ENCODE results near the gene SORCS2.

The SORCS2 gene

GRCh38 chr4:7267829-7268228, 75.5 kb downstream of the SORCS2 start:
- no peak for DNase-seq (ENCODE audit: low spot score)

- DNase-seq (ENCODE audit: low spot score): no peak
These were observed 76.6 kb downstream of the SORCS2 start for GRCh38 chr4:7268941-7269340.

- no peak for DNase-seq (ENCODE audit: low spot score)
These were observed 77.8 kb downstream of the SORCS2 start for GRCh38 chr4:7270121-7270520.

- DNase-seq (ENCODE audit: low spot score): no peak
These were observed 80.1 kb downstream of the SORCS2 start for GRCh38 chr4:7272404-7272803.

GRCh38 chr4:7273738-7274297, 81.5 kb downstream of the SORCS2 start:
- DNase-seq (ENCODE audit: low spot score): no peak

- DNase-seq (ENCODE audit: low spot score): no peak
These were observed 82.7 kb downstream of the SORCS2 start for GRCh38 chr4:7275067-7275466.

- no peak for DNase-seq (ENCODE audit: low spot score)
These were observed 83.3 kb downstream of the SORCS2 start for GRCh38 chr4:7275490-7276154.

GRCh38 chr4:7276515-7276914, 84.2 kb downstream of the SORCS2 start:
- DNase-seq (ENCODE audit: low spot score): no peak

- DNase-seq (ENCODE audit: low spot score): no peak
These were observed 85.9 kb downstream of the SORCS2 start for GRCh38 chr4:7278071-7278765.

GRCh38 chr4:7278981-7279380, 86.6 kb downstream of the SORCS2 start:
- DNase-seq (ENCODE audit: low spot score): no peak

GRCh38 chr4:7279902-7280301, 87.6 kb downstream of the SORCS2 start:
- no peak for DNase-seq (ENCODE audit: low spot score)

GRCh38 chr4:7280926-7281690, 88.8 kb downstream of the SORCS2 start:
- DNase-seq (ENCODE audit: low spot score): peak; percentile 13

- DNase-seq (ENCODE audit: low spot score): no peak
These were observed 89.6 kb downstream of the SORCS2 start for GRCh38 chr4:7281691-7282665.

GRCh38 chr4:7282786-7283440, 90.6 kb downstream of the SORCS2 start:
- DNase-seq (ENCODE audit: low spot score): no peak

- DNase-seq (ENCODE audit: low spot score): no peak
These were observed 93.1 kb downstream of the SORCS2 start for GRCh38 chr4:7285244-7286094.

GRCh38 chr4:7286170-7286569, 93.8 kb downstream of the SORCS2 start:
- no peak for DNase-seq (ENCODE audit: low spot score)

- DNase-seq (ENCODE audit: low spot score): no peak
These were observed 94.5 kb downstream of the SORCS2 start for GRCh38 chr4:7286798-7287197.

- DNase-seq (ENCODE audit: low spot score): peak; percentile 13
These were observed 95.1 kb downstream of the SORCS2 start for GRCh38 chr4:7287274-7287917.

GRCh38 chr4:7287918-7288280, 95.6 kb downstream of the SORCS2 start:
- DNase-seq (ENCODE audit: low spot score): no peak

Data from COLO829 (cell line).